Gastrocnemius medialis (tissue), 4 donors: ENCODE measurements around the gene TAPT1. TPM values are rescaled to one million over a fixed set of nuclear protein-coding genes. Genes with fewer than 3 reads are reported as not detected.
"Not testable (repeated sequence)": the region's sequence is repeated elsewhere in the genome, so short reads cannot be mapped to it uniquely, and the experiment has no call there.

ENCODE experiments used
- ATAC-seq, 2 donors: fragments of 150-250 bp; one replicate each; pipeline ENCODE4 v1.9.1; 2016
- DNase-seq, 2 donors: peaks; one replicate each; pipeline ENCODE4 v3.0.0-alpha.2; 2019
- H3K27ac ChIP-seq, 4 donors: fragments of 200-600 bp; sonication (generic); 1 replicate in 1 of 4; 2 replicates in 3 of 4; pipeline ENCODE4 v1.5.1; 2016 to 2018; ENCODE audit warnings: mild to moderate bottlenecking in 2 of 4, moderate library complexity in 1 of 4
- H3K27me3 ChIP-seq, 3 donors: fragments of 200-600 bp; sonication (generic) in 2 of 3; 1 replicate in 1 of 3; 2 replicates in 2 of 3; pipeline versions ENCODE4 v1.5.1 to v1.6.0; 2016 to 2019; ENCODE audit warnings: mild to moderate bottlenecking in 1 of 3, moderate library complexity in 1 of 3
- H3K36me3 ChIP-seq, 2 donors: fragments of 200-600 bp; sonication (generic) in 1 of 2; one replicate each; pipeline ENCODE4 v1.5.1; 2017 to 2018
- H3K4me1 ChIP-seq, 2 donors: fragments of 200-600 bp; sonication (generic) in 1 of 2; one replicate each; pipeline ENCODE4 v1.5.1; 2016 to 2017; ENCODE audit warnings: mild to moderate bottlenecking in 2 of 2
- H3K4me3 ChIP-seq, 4 donors: fragments of 200-600 bp; sonication (generic) in 3 of 4; 1 replicate in 1 of 4; 2 replicates in 3 of 4; pipeline ENCODE4 v1.5.1; 2016 to 2019; ENCODE audit warnings: mild to moderate bottlenecking in 2 of 4
- H3K9me3 ChIP-seq, 3 donors: fragments of 200-600 bp; sonication (generic) in 2 of 3; 1 replicate in 1 of 3; 2 replicates in 2 of 3; pipeline ENCODE4 v1.5.1; 2016 to 2019
- CTCF ChIP-seq, 5 experiments: fragments of 450-650 bp in 3 of 5; fragments of 200-600 bp in 2 of 5; sonication (generic) in 2 of 5; IDR thresholded peaks in 4 of 5; conservative IDR thresholded peaks in 1 of 5; 1 replicate in 4 of 5; 2 replicates in 1 of 5; pipeline ENCODE4 v1.5.1; 2016 to 2019; ENCODE audit warnings: antibody characterized with exemption in 5 of 5, mild to moderate bottlenecking in 3 of 5, moderate library complexity in 3 of 5
- POLR2A ChIP-seq, 2 donors: fragments of 450-650 bp; IDR thresholded peaks; one replicate each; pipeline ENCODE4 v1.6.1; 2017; ENCODE audit warnings: antibody characterized with exemption in 2 of 2, mild to moderate bottlenecking in 2 of 2, moderate library complexity in 2 of 2
- in situ Hi-C, 4 donors: fragments of 200-750 bp; cut with MboI; loops; one replicate each; pipeline versions ENCODE4 v1.15.0 to v1.8.0; 2017; ENCODE audit warnings: low sequenced_read_pairs in 4 of 4
- intact Hi-C: fragments of 100-400 bp; cut with DNase I; formaldehyde crosslinking; loops from one replicate; pipeline ENCODE4 v1.15.1; 2023; ENCODE audit warnings: low total_unique reads
- total RNA-seq, 4 donors: library from RNA; depleted of rRNA; stranded (reverse); fragments of >200 nt; gene quantifications; one replicate each; pipeline versions ENCODE4 v1.1.0 to v1.2.3, GENCODE V29; 2016

TAPT1 gene
- total RNA-seq, 4 donors from 2014 or later = 29.5 to 44.1 (median 40.8) TPM

GRCh38 chr4:16155528-16156169 is 70.6 kb downstream of the TAPT1 start:
- Histone ChIP-seq H3K4me1 (peaks cover 0 to 10% of the 10 kb centered on the region in 2 donors), H3K27me3 (no peaks in the 10 kb centered on the region), H3K4me3 (no peak overlapping the region), H3K27ac (no peak overlapping the region), H3K9me3 (no peaks in the 10 kb centered on the region), H3K36me3 (peaks cover 0 to 4% of the 10 kb centered on the region in 2 donors)
- ATAC-seq = no peak
- no peak for TF ChIP-seq POLR2A (IDR thresholded peaks at IDR 0.05)
- no peak for TF ChIP-seq CTCF (IDR thresholded peaks at IDR 0.05 in 4 of 5, conservative IDR thresholded peaks at IDR 0.05 in 1 of 5)
- in situ Hi-C loops = no loop called here
- DNase-seq = no peak
- intact Hi-C loops = no loop called here

GRCh38 chr4:16154451-16154850 is 71.8 kb downstream of the TAPT1 start:
- no peaks in the 10 kb centered on the region for H3K36me3 ChIP-seq
- ATAC-seq = no peak
- no peak for DNase-seq
- peaks cover 0 to 6% of the 10 kb centered on the region in 2 donors for H3K4me1 ChIP-seq
- H3K4me3 ChIP-seq = no peak overlapping the region
- no peaks in the 10 kb centered on the region for H3K27me3 ChIP-seq
- H3K9me3 ChIP-seq = no peaks in the 10 kb centered on the region
- in situ Hi-C loops = no loop called here
- intact Hi-C loops = no loop called here
- no peak overlapping the region for H3K27ac ChIP-seq
- TF ChIP-seq POLR2A (IDR thresholded peaks at IDR 0.05) (no peak), CTCF (IDR thresholded peaks at IDR 0.05 in 4 of 5, conservative IDR thresholded peaks at IDR 0.05 in 1 of 5) (no peak)

GRCh38 chr4:16150716-16151115 is 75.6 kb downstream of the TAPT1 start:
- intact Hi-C loops (no loop called here), in situ Hi-C loops (no loop called here)
- Histone ChIP-seq H3K36me3 (no peaks in the 10 kb centered on the region), H3K9me3 (no peaks in the 10 kb centered on the region), H3K4me3 (no peak overlapping the region), H3K4me1 (no peaks in the 10 kb centered on the region), H3K27ac (no peak overlapping the region), H3K27me3 (no peaks in the 10 kb centered on the region)
- no peak for DNase-seq
- no peak for TF ChIP-seq POLR2A (IDR thresholded peaks at IDR 0.05)
- no peak for TF ChIP-seq CTCF (IDR thresholded peaks at IDR 0.05 in 4 of 5, conservative IDR thresholded peaks at IDR 0.05 in 1 of 5)
- no peak for ATAC-seq

GRCh38 chr4:16144913-16145312 is 81.4 kb downstream of the TAPT1 start:
- H3K4me1 ChIP-seq, DNase-seq, ATAC-seq, H3K36me3 ChIP-seq, H3K9me3 ChIP-seq, in situ Hi-C loops, intact Hi-C loops, H3K27ac ChIP-seq, H3K4me3 ChIP-seq, H3K27me3 ChIP-seq: not testable (repeated sequence)

- Histone ChIP-seq H3K9me3 (no peaks in the 10 kb centered on the region), H3K4me1 (peaks cover 0 to 3% of the 10 kb centered on the region in 2 donors), H3K4me3 (no peak overlapping the region), H3K27ac (no peak overlapping the region), H3K27me3 (no peaks in the 10 kb centered on the region), H3K36me3 (no peaks in the 10 kb centered on the region)
- intact Hi-C loops (no loop called here), in situ Hi-C loops (no loop called here)
- TF ChIP-seq CTCF (IDR thresholded peaks at IDR 0.05 in 4 of 5, conservative IDR thresholded peaks at IDR 0.05 in 1 of 5) (no peak), POLR2A (IDR thresholded peaks at IDR 0.05) (no peak)
- DNase-seq (no peak), ATAC-seq (no peak)
Observed at GRCh38 chr4:16142598-16143310, 83.5 kb downstream of the TAPT1 start.
